Measurements from ENCODE around the gene CDK11A. TPM values are rescaled to one million over a fixed set of nuclear protein-coding genes. Genes with fewer than 3 reads are reported as not detected.
"Not testable (repeated sequence)": the region's sequence is repeated elsewhere in the genome, so short reads cannot be mapped to it uniquely, and the experiment has no call there.

CDK11A gene
- polyA plus RNA-seq, 1 donor (not counting 4 experiments of a cell fraction or from before 2014, with no cell fraction given), result 3.5 TPM

GRCh38 chr1:1703796-1704195 lies 20.4 kb downstream of the CDK11A start:
- no peak overlapping the region for H3K4me2 ChIP-seq (ENCODE audit: control insufficient read depth, extremely low read depth, insufficient read depth, low read depth, low read length)
- no peaks in the 10 kb centered on the region for H3K27me3 ChIP-seq (ENCODE audit: control insufficient read depth, extremely low read depth, insufficient read depth, low read length)
- H3K4me3 ChIP-seq (ENCODE audit: control insufficient read depth in 2 of 3, extremely low read depth in 1 of 3, insufficient read depth in 2 of 3, low read depth in 1 of 3, low read length in 3 of 3), result no peak overlapping the region
- H4K20me1 ChIP-seq (ENCODE audit: control insufficient read depth, extremely low read depth, insufficient read depth, low read length), result no peaks in the 10 kb centered on the region
- H3K9ac ChIP-seq (ENCODE audit: control insufficient read depth, extremely low read depth, insufficient read depth, low read length), result no peak overlapping the region
- no peaks in the 10 kb centered on the region for H3K79me2 ChIP-seq (ENCODE audit: control insufficient read depth, insufficient read depth, low read length)
- H3K36me3 ChIP-seq (ENCODE audit: control insufficient read depth in 2 of 2, extremely low read depth in 1 of 2, insufficient read depth in 2 of 2, low read length in 2 of 2), result no peaks in the 10 kb centered on the region
- TF ChIP-seq CTCF (optimal IDR thresholded peaks at IDR 0.05 in 1 of 3, IDR thresholded peaks at IDR 0.05 in 1 of 3, conservative IDR thresholded peaks at IDR 0.05 in 1 of 3; ENCODE audit: extremely low read depth in 1 of 3, insufficient read depth in 2 of 3, low read length in 3 of 3) (no peak), EZH2 (IDR thresholded peaks at IDR 0.05; ENCODE audit: low read length) (no peak)
- no peak for DNase-seq (ENCODE audit: low read depth, low spot score)
- H3K9me3 ChIP-seq (ENCODE audit: control insufficient read depth, low read depth, low read length), result no peaks in the 10 kb centered on the region
- no peaks in the 10 kb centered on the region for H3K9me1 ChIP-seq (ENCODE audit: control insufficient read depth, extremely low read depth, insufficient read depth, low read length)
- FAIRE-seq, result no peak
- no peak overlapping the region for H3K27ac ChIP-seq (ENCODE audit: control insufficient read depth, insufficient read depth, low read length)
- no peak overlapping the region for H2AFZ ChIP-seq (ENCODE audit: control insufficient read depth, low read length)
- dilution Hi-C loops (cut with MboI; ENCODE audit: extremely low pct_ligation_motif_present, low sequenced_read_pairs), result no loop called here
- no peaks in the 10 kb centered on the region for H3K4me1 ChIP-seq (ENCODE audit: control insufficient read depth, extremely low read depth, insufficient read depth, low read length)

- H3K9me3 ChIP-seq (ENCODE audit: control insufficient read depth, low read depth, low read length); H3K4me2 ChIP-seq (ENCODE audit: control insufficient read depth, extremely low read depth, insufficient read depth, low read depth, low read length); H3K4me1 ChIP-seq (ENCODE audit: control insufficient read depth, extremely low read depth, insufficient read depth, low read length); H3K36me3 ChIP-seq (ENCODE audit: control insufficient read depth in 2 of 2, extremely low read depth in 1 of 2, insufficient read depth in 2 of 2, low read length in 2 of 2); H3K4me3 ChIP-seq (ENCODE audit: control insufficient read depth in 2 of 3, extremely low read depth in 1 of 3, insufficient read depth in 2 of 3, low read depth in 1 of 3, low read length in 3 of 3); H3K79me2 ChIP-seq (ENCODE audit: control insufficient read depth, insufficient read depth, low read length); DNase-seq (ENCODE audit: low read depth, low spot score); H2AFZ ChIP-seq (ENCODE audit: control insufficient read depth, low read length); H3K9me1 ChIP-seq (ENCODE audit: control insufficient read depth, extremely low read depth, insufficient read depth, low read length); FAIRE-seq; dilution Hi-C loops (cut with MboI; ENCODE audit: extremely low pct_ligation_motif_present, low sequenced_read_pairs); H3K27ac ChIP-seq (ENCODE audit: control insufficient read depth, insufficient read depth, low read length); H3K27me3 ChIP-seq (ENCODE audit: control insufficient read depth, extremely low read depth, insufficient read depth, low read length); H3K9ac ChIP-seq (ENCODE audit: control insufficient read depth, extremely low read depth, insufficient read depth, low read length); H4K20me1 ChIP-seq (ENCODE audit: control insufficient read depth, extremely low read depth, insufficient read depth, low read length): not testable (repeated sequence)
Observed at GRCh38 chr1:1702506-1702905, 21.7 kb downstream of the CDK11A start.

GRCh38 chr1:1700557-1700956 lies 23.6 kb downstream of the CDK11A start:
- H3K4me3 ChIP-seq (ENCODE audit: control insufficient read depth in 2 of 3, extremely low read depth in 1 of 3, insufficient read depth in 2 of 3, low read depth in 1 of 3, low read length in 3 of 3); FAIRE-seq; H3K27me3 ChIP-seq (ENCODE audit: control insufficient read depth, extremely low read depth, insufficient read depth, low read length); H3K4me2 ChIP-seq (ENCODE audit: control insufficient read depth, extremely low read depth, insufficient read depth, low read depth, low read length); H3K27ac ChIP-seq (ENCODE audit: control insufficient read depth, insufficient read depth, low read length); dilution Hi-C loops (cut with MboI; ENCODE audit: extremely low pct_ligation_motif_present, low sequenced_read_pairs); DNase-seq (ENCODE audit: low read depth, low spot score); H4K20me1 ChIP-seq (ENCODE audit: control insufficient read depth, extremely low read depth, insufficient read depth, low read length); H3K9me1 ChIP-seq (ENCODE audit: control insufficient read depth, extremely low read depth, insufficient read depth, low read length); H3K9me3 ChIP-seq (ENCODE audit: control insufficient read depth, low read depth, low read length); H2AFZ ChIP-seq (ENCODE audit: control insufficient read depth, low read length); H3K9ac ChIP-seq (ENCODE audit: control insufficient read depth, extremely low read depth, insufficient read depth, low read length); H3K79me2 ChIP-seq (ENCODE audit: control insufficient read depth, insufficient read depth, low read length); H3K36me3 ChIP-seq (ENCODE audit: control insufficient read depth in 2 of 2, extremely low read depth in 1 of 2, insufficient read depth in 2 of 2, low read length in 2 of 2); H3K4me1 ChIP-seq (ENCODE audit: control insufficient read depth, extremely low read depth, insufficient read depth, low read length): not testable (repeated sequence)

GRCh38 chr1:1700067-1700466 lies 24.1 kb downstream of the CDK11A start:
- FAIRE-seq; H3K9me3 ChIP-seq (ENCODE audit: control insufficient read depth, low read depth, low read length); H3K9ac ChIP-seq (ENCODE audit: control insufficient read depth, extremely low read depth, insufficient read depth, low read length); H4K20me1 ChIP-seq (ENCODE audit: control insufficient read depth, extremely low read depth, insufficient read depth, low read length); dilution Hi-C loops (cut with MboI; ENCODE audit: extremely low pct_ligation_motif_present, low sequenced_read_pairs); H3K4me1 ChIP-seq (ENCODE audit: control insufficient read depth, extremely low read depth, insufficient read depth, low read length); H3K4me3 ChIP-seq (ENCODE audit: control insufficient read depth in 2 of 3, extremely low read depth in 1 of 3, insufficient read depth in 2 of 3, low read depth in 1 of 3, low read length in 3 of 3); H3K27me3 ChIP-seq (ENCODE audit: control insufficient read depth, extremely low read depth, insufficient read depth, low read length); H3K36me3 ChIP-seq (ENCODE audit: control insufficient read depth in 2 of 2, extremely low read depth in 1 of 2, insufficient read depth in 2 of 2, low read length in 2 of 2); H3K79me2 ChIP-seq (ENCODE audit: control insufficient read depth, insufficient read depth, low read length); DNase-seq (ENCODE audit: low read depth, low spot score); H3K4me2 ChIP-seq (ENCODE audit: control insufficient read depth, extremely low read depth, insufficient read depth, low read depth, low read length); H3K9me1 ChIP-seq (ENCODE audit: control insufficient read depth, extremely low read depth, insufficient read depth, low read length); H2AFZ ChIP-seq (ENCODE audit: control insufficient read depth, low read length); H3K27ac ChIP-seq (ENCODE audit: control insufficient read depth, insufficient read depth, low read length): not testable (repeated sequence)
